HepG2 (cell line): Measurements from ENCODE around the gene ZCWPW2. TPM values are rescaled to one million over a fixed set of nuclear protein-coding genes. Genes with fewer than 3 reads are reported as not detected.

Source experiments
- ATAC-seq: fragments of 200-7000 bp; cut with Tn5 transposase; 3 replicates; pipeline ENCODE4 v1.9.1; 2020; ENCODE audit warnings: mild to moderate bottlenecking, moderate library complexity
- BruUV-seq: library from RNA; stranded (reverse); fragments of 400-500 nt; replicated peaks from 2 replicates; lab custom pipeline; 2021; lab: Mats Ljungman, UMichigan
- CTCF ChIA-PET: fragments of 300-600 bp; formaldehyde crosslinking; extraction: SDS; loops from one replicate; lab custom pipeline; 2021; ENCODE audit warnings: low total read pairs, inconsistent platforms, low intra/inter-chr PET ratio; lab: Yijun Ruan, JAX
- POLR2A ChIA-PET: fragments of 350-600 bp; sonication (Branson Sonifier 250); formaldehyde crosslinking; loops from one replicate; lab custom pipeline; 2020; ENCODE audit warnings: antibody characterized with exemption, inconsistent platforms; lab: Yijun Ruan, JAX
- DNase-seq: peaks from one replicate; pipeline ENCODE4 v3.0.0-alpha.2; 2015; ENCODE audit warnings: low spot score
- FAIRE-seq: peaks from 3 replicates; lab custom pipeline; 2011; peaks lifted over from hg19 to GRCh38; lab: Jason Lieb, UNC
- H2AFZ ChIP-seq: one replicate; pipeline ENCODE4 v1.6.1; 2011; ENCODE audit warnings: low read length, inconsistent platforms
- H3K27ac ChIP-seq: fragments of 300-600 bp; 3 replicates; pipeline ENCODE4 v1.8.0; 2011; ENCODE audit warnings: mixed run types, mild to moderate bottlenecking, mixed read lengths, low read length, inconsistent platforms; ENCODE audit not compliant: insufficient read depth; ENCODE audit errors: extremely low read length
- H3K27me3 ChIP-seq, 2 experiments: fragments of 200-600 bp in 1 of 2; 2 replicates in 1 of 2; 3 replicates in 1 of 2; pipeline versions ENCODE4 v1.6.0 to v1.8.0; 2011; ENCODE audit warnings: low read length in 2 of 2, mild to moderate bottlenecking in 2 of 2, moderate library complexity in 2 of 2, inconsistent platforms in 1 of 2; ENCODE audit not compliant: insufficient read depth in 2 of 2, control insufficient read depth in 1 of 2
- H3K36me3 ChIP-seq, 2 experiments: fragments of 200-600 bp in 1 of 2; replicated peaks in 1 of 2; 2 replicates in 1 of 2; 3 replicates in 1 of 2; pipeline versions ENCODE4 v1.5.1 to v1.8.0; 2011; ENCODE audit warnings: low read length in 2 of 2, inconsistent platforms in 1 of 2; ENCODE audit not compliant: insufficient read depth in 2 of 2, control insufficient read depth in 1 of 2
- H3K4me1 ChIP-seq: 2 replicates; pipeline ENCODE4 v1.5.1; 2012; ENCODE audit warnings: low read length, inconsistent platforms; ENCODE audit not compliant: insufficient read depth
- H3K4me2 ChIP-seq: 2 replicates; pipeline ENCODE4 v1.6.0; 2011; ENCODE audit warnings: low read depth, low read length, inconsistent platforms
- H3K4me3 ChIP-seq, 3 experiments: fragments of 200-600 bp in 1 of 3; sonication (generic), shearing (Covaris generic) in 1 of 3; replicated peaks in 1 of 3; 2 replicates each; pipeline ENCODE4 v1.5.1; 2011 to 2016; ENCODE audit warnings: low read length in 3 of 3, inconsistent platforms in 2 of 3, low read depth in 2 of 3, mild to moderate bottlenecking in 2 of 3, control low read depth in 1 of 3, mixed read lengths in 1 of 3; ENCODE audit not compliant: insufficient read depth in 1 of 3
- H3K79me2 ChIP-seq: one replicate; pipeline ENCODE4 v1.6.1; 2011; ENCODE audit warnings: low read length, inconsistent platforms; ENCODE audit not compliant: insufficient read depth
- H3K9ac ChIP-seq: 2 replicates; pipeline ENCODE4 v1.6.0; 2011; ENCODE audit warnings: mild to moderate bottlenecking, low read depth, low read length, inconsistent platforms; ENCODE audit not compliant: insufficient read depth
- H3K9me3 ChIP-seq: 2 replicates; pipeline ENCODE4 v1.5.1; 2012; ENCODE audit warnings: mild to moderate bottlenecking, low read length
- H4K20me1 ChIP-seq: 2 replicates; pipeline ENCODE4 v1.6.0; 2011; ENCODE audit warnings: inconsistent platforms, mild to moderate bottlenecking, low read length, moderate library complexity; ENCODE audit not compliant: insufficient read depth
- CENPT ChIP-seq: sonication (generic); formaldehyde crosslinking; IDR thresholded peaks from 2 replicates; pipeline ENCODE4 v1.8.0; 2022; ENCODE audit warnings: low read depth, mild to moderate bottlenecking, moderate library complexity, missing genetic modification reagents
- ETV5 ChIP-seq: IDR thresholded peaks from 2 replicates; pipeline ENCODE4 v1.6.1; 2018; ENCODE audit warnings: missing biosample characterization, missing genetic modification reagents, inconsistent platforms, borderline replicate concordance
- NPAS2 ChIP-seq: sonication (generic); formaldehyde crosslinking; IDR thresholded peaks from 2 replicates; pipeline ENCODE4 v1.8.0; 2022; ENCODE audit warnings: mild to moderate bottlenecking, missing genetic modification reagents, borderline replicate concordance
- RBM22 ChIP-seq: fragments of 200-400 bp; formaldehyde crosslinking; optimal IDR thresholded peaks from 2 replicates; pipeline ENCODE3; 2017; ENCODE audit warnings: mild to moderate bottlenecking, low read length, moderate library complexity
- RFXANK ChIP-seq: IDR thresholded peaks from 2 replicates; pipeline ENCODE4 v1.6.1; 2016
- SYNCRIP ChIP-seq: fragments of 200-400 bp; formaldehyde crosslinking; IDR thresholded peaks from 2 replicates; pipeline ENCODE4 v1.6.1; 2018; ENCODE audit warnings: mild to moderate bottlenecking, low read depth, low read length; ENCODE audit not compliant: insufficient read depth
- TP53 ChIP-seq: sonication (generic); formaldehyde crosslinking; conservative IDR thresholded peaks from 2 replicates; pipeline ENCODE4 v1.4.0; 2020; ENCODE audit warnings: missing genetic modification reagents
- ZBTB7A ChIP-seq: sonication (generic); formaldehyde crosslinking; IDR thresholded peaks from 2 replicates; pipeline ENCODE4 v1.8.0; 2022; ENCODE audit warnings: mild to moderate bottlenecking, missing genetic modification reagents
- ZFP36L1 ChIP-seq: sonication (generic); formaldehyde crosslinking; IDR thresholded peaks from 2 replicates; pipeline ENCODE4 v1.8.0; 2022; ENCODE audit warnings: mild to moderate bottlenecking, missing genetic modification reagents, moderate library complexity
- ZFP62 ChIP-seq: sonication (generic); formaldehyde crosslinking; IDR thresholded peaks from 2 replicates; pipeline ENCODE4 v1.4.0; 2020; ENCODE audit warnings: missing genetic modification reagents
- ZNF251 ChIP-seq: sonication (generic); formaldehyde crosslinking; IDR thresholded peaks from 2 replicates; pipeline ENCODE4 v1.9.0; 2021; ENCODE audit warnings: mild to moderate bottlenecking, missing genetic modification reagents
- ZNF296 ChIP-seq: sonication (generic); formaldehyde crosslinking; conservative IDR thresholded peaks from 2 replicates; pipeline ENCODE4 v1.5.0; 2020; ENCODE audit warnings: mild to moderate bottlenecking, missing genetic modification reagents
- ZNF709 ChIP-seq: sonication (generic); formaldehyde crosslinking; IDR thresholded peaks from 2 replicates; pipeline ENCODE4 v1.5.0; 2020; ENCODE audit warnings: mild to moderate bottlenecking, missing genetic modification reagents
- in situ Hi-C: cut with HindIII; loops from 2 replicates; pipeline ENCODE4 v1.10.0; 2017; ENCODE audit warnings: low pct_unique_long_range_greater_than_20kb; ENCODE audit not compliant: extremely low pct_ligation_motif_present
- intact Hi-C: fragments of 100-400 bp; cut with micrococcal nuclease; formaldehyde crosslinking; loops from one replicate; pipeline ENCODE4 v1.10.0; 2022; ENCODE audit not compliant: unreplicated experiment
- polyA plus RNA-seq, 8 experiments: library from polyadenylated mRNA; depleted of rRNA in 3 of 8; stranded (reverse) in 7 of 8; unstranded in 1 of 8; fragments of >200 nt; fragmentation: Illumina TruSeq in 4 of 8; extraction: Trizol in 4 of 8; gene quantifications; 2 replicates each; pipeline versions ENCODE4 v1.2.1 to v1.2.3, GENCODE V29; 2011 to 2016; ENCODE audit warnings: low read depth in 4 of 8, missing spikeins in 1 of 8, mixed read lengths in 1 of 8; ENCODE audit not compliant: insufficient read depth in 1 of 8
- total RNA-seq, 5 experiments: library from RNA; depleted of rRNA; stranded (reverse); fragments of >200 nt; fragmentation: Illumina TruSeq; extraction: Trizol; gene quantifications; 2 replicates each; pipeline ENCODE4 v1.2.3, GENCODE V29; 2016; ENCODE audit warnings: low read depth in 1 of 5
- TF ChIP-seq, protein P1 (sequence below): IDR thresholded peaks from 2 replicates; pipeline ENCODE4 v1.6.1; 2016; ENCODE audit warnings: low read depth, missing genetic modification reagents, missing compliant biosample characterization

Gene ZCWPW2
- total and polyA plus RNA-seq, 2 of the 13 experiments (the other 11 are each of a cell fraction or from before 2014, with no cell fraction given), result 0.17 to 0.53 TPM

DNA sequence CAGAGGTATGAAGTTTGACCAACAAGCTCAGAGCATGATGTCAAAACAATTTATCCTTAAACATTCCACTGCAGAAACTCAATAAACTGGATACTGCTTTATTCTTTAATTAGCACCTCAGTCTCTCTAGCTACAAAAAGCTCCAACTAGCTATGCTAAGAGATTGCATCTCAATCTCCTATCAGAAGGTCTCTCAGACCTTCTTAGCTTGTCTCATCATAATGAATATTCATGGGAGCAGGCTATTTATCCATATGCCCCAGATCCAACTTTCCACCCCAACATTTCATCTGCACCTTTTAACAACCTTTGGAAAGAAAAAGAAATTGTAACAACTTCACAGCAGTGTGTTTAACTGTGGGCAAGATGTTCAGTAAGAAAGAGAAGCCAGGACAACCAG lies 11.3 kb upstream of the ZCWPW2 start:
- 0 out of 2 replicates have a peak, but pooled peaks cover 2% of the 10 kb centered on the region for H4K20me1 ChIP-seq
- no peak for TF ChIP-seq TP53 (CRISPR knock-in tag)
- TF ChIP-seq ZFP62 (CRISPR knock-in tag), result no peak
- no peak for TF ChIP-seq ETV5 (CRISPR knock-in tag)
- TF ChIP-seq SYNCRIP, result no peak
- no peak for TF ChIP-seq ZNF709
- no peak for TF ChIP-seq RBM22
- no peak for TF ChIP-seq ZNF251 (CRISPR knock-in tag)
- TF ChIP-seq ZFP36L1 (CRISPR knock-in tag), result no peak
- no peak for TF ChIP-seq ZBTB7A
- TF ChIP-seq NPAS2, result no peak
- no peak for TF ChIP-seq ZNF296 (CRISPR knock-in tag)
- TF ChIP-seq, protein P1, sequence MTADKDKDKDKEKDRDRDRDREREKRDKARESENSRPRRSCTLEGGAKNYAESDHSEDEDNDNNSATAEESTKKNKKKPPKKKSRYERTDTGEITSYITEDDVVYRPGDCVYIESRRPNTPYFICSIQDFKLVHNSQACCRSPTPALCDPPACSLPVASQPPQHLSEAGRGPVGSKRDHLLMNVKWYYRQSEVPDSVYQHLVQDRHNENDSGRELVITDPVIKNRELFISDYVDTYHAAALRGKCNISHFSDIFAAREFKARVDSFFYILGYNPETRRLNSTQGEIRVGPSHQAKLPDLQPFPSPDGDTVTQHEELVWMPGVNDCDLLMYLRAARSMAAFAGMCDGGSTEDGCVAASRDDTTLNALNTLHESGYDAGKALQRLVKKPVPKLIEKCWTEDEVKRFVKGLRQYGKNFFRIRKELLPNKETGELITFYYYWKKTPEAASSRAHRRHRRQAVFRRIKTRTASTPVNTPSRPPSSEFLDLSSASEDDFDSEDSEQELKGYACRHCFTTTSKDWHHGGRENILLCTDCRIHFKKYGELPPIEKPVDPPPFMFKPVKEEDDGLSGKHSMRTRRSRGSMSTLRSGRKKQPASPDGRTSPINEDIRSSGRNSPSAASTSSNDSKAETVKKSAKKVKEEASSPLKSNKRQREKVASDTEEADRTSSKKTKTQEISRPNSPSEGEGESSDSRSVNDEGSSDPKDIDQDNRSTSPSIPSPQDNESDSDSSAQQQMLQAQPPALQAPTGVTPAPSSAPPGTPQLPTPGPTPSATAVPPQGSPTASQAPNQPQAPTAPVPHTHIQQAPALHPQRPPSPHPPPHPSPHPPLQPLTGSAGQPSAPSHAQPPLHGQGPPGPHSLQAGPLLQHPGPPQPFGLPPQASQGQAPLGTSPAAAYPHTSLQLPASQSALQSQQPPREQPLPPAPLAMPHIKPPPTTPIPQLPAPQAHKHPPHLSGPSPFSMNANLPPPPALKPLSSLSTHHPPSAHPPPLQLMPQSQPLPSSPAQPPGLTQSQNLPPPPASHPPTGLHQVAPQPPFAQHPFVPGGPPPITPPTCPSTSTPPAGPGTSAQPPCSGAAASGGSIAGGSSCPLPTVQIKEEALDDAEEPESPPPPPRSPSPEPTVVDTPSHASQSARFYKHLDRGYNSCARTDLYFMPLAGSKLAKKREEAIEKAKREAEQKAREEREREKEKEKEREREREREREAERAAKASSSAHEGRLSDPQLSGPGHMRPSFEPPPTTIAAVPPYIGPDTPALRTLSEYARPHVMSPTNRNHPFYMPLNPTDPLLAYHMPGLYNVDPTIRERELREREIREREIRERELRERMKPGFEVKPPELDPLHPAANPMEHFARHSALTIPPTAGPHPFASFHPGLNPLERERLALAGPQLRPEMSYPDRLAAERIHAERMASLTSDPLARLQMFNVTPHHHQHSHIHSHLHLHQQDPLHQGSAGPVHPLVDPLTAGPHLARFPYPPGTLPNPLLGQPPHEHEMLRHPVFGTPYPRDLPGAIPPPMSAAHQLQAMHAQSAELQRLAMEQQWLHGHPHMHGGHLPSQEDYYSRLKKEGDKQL, result no peak
- TF ChIP-seq RFXANK (CRISPR knock-in tag), result no peak
- TF ChIP-seq CENPT, result no peak
- peaks cover 6% of the 10 kb centered on the region for H3K79me2 ChIP-seq
- DNase-seq (no peak), ATAC-seq (no peak), FAIRE-seq (no peak)
- peaks cover 8 to 36% of the 10 kb centered on the region in 2 experiments; a peak in 4 of 5 replicates for H3K36me3 ChIP-seq
- H2AFZ ChIP-seq, result no peak overlapping the region
- no peaks in the 10 kb centered on the region for H3K27me3 ChIP-seq
- no peaks in the 10 kb centered on the region for H3K9me3 ChIP-seq
- H3K4me1 ChIP-seq, result peaks cover 2% of the 10 kb centered on the region
- H3K27ac ChIP-seq, result no peak overlapping the region
- no peak overlapping the region for H3K4me3 ChIP-seq
- ChIA-PET CTCF (no interaction called here), POLR2A (interaction anchor here (1.5 kb wide), 1 partner anchor 11 kb away, joined by 4 read pairs; the partner anchor contains the start of genes AZI2 and ZCWPW2)
- H3K9ac ChIP-seq, result no peak overlapping the region
- in situ Hi-C loops (no loop called here), intact Hi-C loops (no loop called here)
- BruUV-seq, result no TSS peak
- no peak overlapping the region for H3K4me2 ChIP-seq
